GM19324 (cell line): ENCODE data around the gene PSENEN.
"Not testable (repeated sequence)": the region's sequence is repeated elsewhere in the genome, so short reads cannot be mapped to it uniquely, and the experiment has no call there.

Source experiments
- ATAC-seq: cut with Tn5 transposase; IDR thresholded peaks from one replicate; pipeline ENCODE4 v1.9.1; 2021; ENCODE audit warnings: mild to moderate bottlenecking, moderate library complexity; ENCODE audit not compliant: unreplicated experiment, low FRiP score

The PSENEN gene

GRCh38 chr19:35786299-35787160 lies 41.1 kb downstream of the PSENEN start:
- ATAC-seq, result no peak

GRCh38 chr19:35787227-35787799 lies 41.9 kb downstream of the PSENEN start:
- no peak for ATAC-seq

GRCh38 chr19:35788205-35788960 lies 42.9 kb downstream of the PSENEN start:
- ATAC-seq, result no peak

GRCh38 chr19:35789195-35789977 lies 43.9 kb downstream of the PSENEN start:
- ATAC-seq, result no peak

- ATAC-seq, result no peak
Observed at GRCh38 chr19:35789978-35790944, 44.8 kb downstream of the PSENEN start.

GRCh38 chr19:35790981-35791813 lies 45.7 kb downstream of the PSENEN start:
- ATAC-seq, result no peak

GRCh38 chr19:35791814-35792279 lies 46.4 kb downstream of the PSENEN start:
- ATAC-seq, result no peak

- no peak for ATAC-seq
Observed at GRCh38 chr19:35792312-35792711, 46.9 kb downstream of the PSENEN start.

GRCh38 chr19:35792888-35793287 lies 47.4 kb downstream of the PSENEN start:
- no peak for ATAC-seq

- no peak for ATAC-seq
Observed at GRCh38 chr19:35793381-35794165, 48.1 kb downstream of the PSENEN start.

- ATAC-seq, result not testable (repeated sequence)
Observed at GRCh38 chr19:35795564-35795963, 50.1 kb downstream of the PSENEN start.
